GM19025 (cell line): ENCODE data around the gene FAM204A.

ENCODE experiments used
- ATAC-seq: cut with Tn5 transposase; IDR thresholded peaks from one replicate; pipeline ENCODE4 v1.9.1; 2021; ENCODE audit warnings: mild to moderate bottlenecking, low read depth, moderate library complexity; ENCODE audit not compliant: unreplicated experiment

The FAM204A gene

GRCh38 chr10:118254654-118255053 is 87.5 kb downstream of the FAM204A start:
- no peak for ATAC-seq

- no peak for ATAC-seq
Measured at GRCh38 chr10:118253397-118253796, 88.7 kb downstream of the FAM204A start.

- no peak for ATAC-seq
Measured at GRCh38 chr10:118251791-118252190, 90.3 kb downstream of the FAM204A start.

DNA sequence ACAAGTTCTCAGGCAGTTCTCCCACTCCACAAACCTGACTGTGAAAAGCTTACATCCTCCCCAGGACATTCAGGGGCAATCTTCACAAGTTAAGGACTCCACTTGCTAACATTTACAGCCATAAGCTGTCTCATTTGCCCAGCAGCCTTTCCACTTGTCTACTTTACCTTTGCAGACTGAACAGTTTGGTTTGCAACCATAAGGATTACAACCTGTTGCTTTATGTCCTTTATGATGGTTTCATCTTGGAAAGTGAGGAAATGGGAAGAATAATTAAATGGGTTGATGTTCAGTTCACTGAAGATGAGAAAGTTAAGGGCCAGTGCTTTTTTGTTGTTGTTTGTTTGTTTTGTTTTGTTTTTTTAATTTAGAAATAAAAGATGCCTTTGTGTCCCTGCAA is 92.4 kb downstream of the FAM204A start:
- no peak for ATAC-seq
